ENCODE measurements around the gene EXOC4.
"Not testable (repeated sequence)": the region's sequence is repeated elsewhere in the genome, so short reads cannot be mapped to it uniquely, and the experiment has no call there.

The EXOC4 gene

DNA sequence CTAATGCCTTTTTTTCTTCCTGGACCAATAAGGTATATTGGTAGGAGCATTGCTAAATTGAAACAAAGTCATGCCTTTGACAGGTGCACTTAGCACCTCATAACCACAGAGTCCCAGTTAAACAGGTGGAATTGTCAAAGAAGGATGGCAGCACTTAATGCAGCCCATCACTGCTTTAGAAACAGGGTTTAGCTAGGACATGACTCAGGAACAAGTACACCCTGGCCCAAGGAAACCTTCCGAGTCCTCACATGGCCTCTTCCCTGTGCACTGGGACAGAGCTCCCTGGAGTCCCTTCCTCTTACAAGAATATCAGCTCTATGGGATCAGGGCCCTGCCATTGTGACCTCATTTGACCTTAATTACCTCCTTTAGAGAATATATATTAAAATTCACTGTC, 382.7 kb downstream of the EXOC4 start:
- Histone ChIP-seq H3K27ac (no peak overlapping the region), H3K27me3 (ENCODE audit: insufficient read depth, low read depth, severe bottlenecking) (no peaks in the 10 kb centered on the region), H3K36me3 (no peaks in the 10 kb centered on the region; the same call in 1 of the 2 replicates), H3K4me3 (ENCODE audit: low read depth, low read length) (no peak overlapping the region), H3K9me3 (ENCODE audit: severe bottlenecking) (no peaks in the 10 kb centered on the region)
- TF ChIP-seq, protein P1, sequence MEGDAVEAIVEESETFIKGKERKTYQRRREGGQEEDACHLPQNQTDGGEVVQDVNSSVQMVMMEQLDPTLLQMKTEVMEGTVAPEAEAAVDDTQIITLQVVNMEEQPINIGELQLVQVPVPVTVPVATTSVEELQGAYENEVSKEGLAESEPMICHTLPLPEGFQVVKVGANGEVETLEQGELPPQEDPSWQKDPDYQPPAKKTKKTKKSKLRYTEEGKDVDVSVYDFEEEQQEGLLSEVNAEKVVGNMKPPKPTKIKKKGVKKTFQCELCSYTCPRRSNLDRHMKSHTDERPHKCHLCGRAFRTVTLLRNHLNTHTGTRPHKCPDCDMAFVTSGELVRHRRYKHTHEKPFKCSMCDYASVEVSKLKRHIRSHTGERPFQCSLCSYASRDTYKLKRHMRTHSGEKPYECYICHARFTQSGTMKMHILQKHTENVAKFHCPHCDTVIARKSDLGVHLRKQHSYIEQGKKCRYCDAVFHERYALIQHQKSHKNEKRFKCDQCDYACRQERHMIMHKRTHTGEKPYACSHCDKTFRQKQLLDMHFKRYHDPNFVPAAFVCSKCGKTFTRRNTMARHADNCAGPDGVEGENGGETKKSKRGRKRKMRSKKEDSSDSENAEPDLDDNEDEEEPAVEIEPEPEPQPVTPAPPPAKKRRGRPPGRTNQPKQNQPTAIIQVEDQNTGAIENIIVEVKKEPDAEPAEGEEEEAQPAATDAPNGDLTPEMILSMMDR (IDR thresholded peaks at IDR 0.05; ENCODE audit: low read depth, low read length): no peak
- DNase-seq: no peak

DNA sequence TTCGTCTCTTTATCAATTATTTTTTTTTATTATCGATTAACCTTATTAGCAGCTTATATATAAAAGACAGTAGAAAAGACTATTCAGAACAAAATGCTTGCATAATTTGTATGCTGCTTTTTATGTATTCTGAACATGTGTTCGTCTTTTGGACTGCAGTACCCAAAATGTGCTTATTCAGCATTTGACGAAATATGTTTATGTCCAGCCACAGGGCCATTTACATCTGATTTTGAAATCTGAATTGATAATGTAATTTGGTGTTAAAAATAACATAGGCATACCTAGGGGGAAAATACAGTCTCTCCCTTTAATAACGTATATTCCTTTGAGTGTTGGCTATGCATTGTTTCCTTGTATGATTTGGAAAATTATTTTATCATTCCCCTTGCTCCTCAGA, 386.0 kb downstream of the EXOC4 start:
- TF ChIP-seq, protein P1 (IDR thresholded peaks at IDR 0.05; ENCODE audit: low read depth, low read length): no peak
- Histone ChIP-seq H3K27me3 (ENCODE audit: insufficient read depth, low read depth, severe bottlenecking) (no peaks in the 10 kb centered on the region), H3K27ac (no peak overlapping the region), H3K36me3 (no peaks in the 10 kb centered on the region), H3K4me3 (ENCODE audit: low read depth, low read length) (no peak overlapping the region), H3K9me3 (ENCODE audit: severe bottlenecking) (no peaks in the 10 kb centered on the region)
- DNase-seq: no peak

DNA sequence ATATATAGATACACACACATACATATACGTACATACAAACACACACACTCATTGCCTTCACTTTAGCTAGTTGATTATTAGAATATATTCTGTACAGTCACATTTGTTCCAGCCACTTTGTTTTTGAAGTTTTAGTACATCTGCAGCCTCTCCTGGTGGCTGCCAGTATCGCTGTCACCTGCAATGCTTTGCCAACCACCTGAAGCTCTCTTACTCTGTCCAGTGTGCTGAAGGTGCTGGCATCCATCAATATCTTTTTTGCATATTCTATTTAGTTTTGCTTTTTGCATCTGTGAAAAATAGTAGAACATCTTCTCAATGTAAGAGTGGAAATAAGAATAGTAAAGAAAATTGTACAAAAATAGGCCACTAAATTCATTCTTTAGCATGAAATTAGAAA, 388.6 kb downstream of the EXOC4 start:
- no peak for DNase-seq
- TF ChIP-seq, protein P1 (IDR thresholded peaks at IDR 0.05; ENCODE audit: low read depth, low read length): no peak
- Histone ChIP-seq H3K9me3 (ENCODE audit: severe bottlenecking) (no peaks in the 10 kb centered on the region), H3K4me3 (ENCODE audit: low read depth, low read length) (no peak overlapping the region), H3K27ac (no peak overlapping the region), H3K27me3 (ENCODE audit: insufficient read depth, low read depth, severe bottlenecking) (no peaks in the 10 kb centered on the region), H3K36me3 (no peaks in the 10 kb centered on the region)

DNA sequence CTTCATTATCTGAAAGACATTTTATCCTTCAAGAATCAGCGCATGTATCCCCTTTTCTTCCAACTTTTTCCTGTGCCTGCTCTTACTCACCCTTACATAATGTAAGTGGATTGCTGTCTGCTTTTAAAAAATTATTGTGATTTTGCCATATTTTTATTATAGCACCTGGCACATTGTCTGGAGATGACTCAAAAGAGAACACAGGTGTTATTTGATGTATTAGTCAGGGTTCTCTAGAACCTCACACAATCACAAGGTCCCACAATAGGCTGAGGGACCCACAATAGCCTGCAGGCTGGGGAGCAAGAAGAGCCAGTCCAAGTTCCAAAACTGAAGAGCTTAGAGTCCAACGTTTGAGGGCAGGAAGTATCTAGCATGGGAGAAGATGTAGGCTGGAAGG, 390.0 kb downstream of the EXOC4 start:
- DNase-seq: no peak
- Histone ChIP-seq H3K27me3 (ENCODE audit: insufficient read depth, low read depth, severe bottlenecking) (no peaks in the 10 kb centered on the region), H3K36me3 (no peaks in the 10 kb centered on the region), H3K4me3 (ENCODE audit: low read depth, low read length) (no peak overlapping the region), H3K9me3 (ENCODE audit: severe bottlenecking) (no peaks in the 10 kb centered on the region), H3K27ac (no peak overlapping the region)
- TF ChIP-seq, protein P1 (IDR thresholded peaks at IDR 0.05; ENCODE audit: low read depth, low read length): no peak

DNA sequence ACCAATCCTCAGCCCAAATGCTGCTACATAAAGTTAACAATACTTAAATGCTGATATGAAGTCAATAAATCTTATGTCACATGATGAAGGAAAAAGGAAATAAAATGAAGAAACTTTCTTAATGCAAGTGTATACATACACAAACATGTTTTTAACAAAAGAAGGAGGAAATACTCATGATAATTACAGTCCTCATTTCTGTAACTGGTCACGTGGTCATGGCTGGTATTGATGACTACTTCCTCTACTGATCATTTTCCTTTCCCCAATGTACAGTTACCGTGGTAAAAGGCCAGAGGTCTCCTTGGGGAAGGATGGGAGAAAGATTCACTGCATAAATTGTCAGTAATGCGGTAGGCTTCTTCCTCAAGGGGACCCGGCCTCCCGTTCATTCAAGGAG, 390.8 kb downstream of the EXOC4 start:
- not testable (repeated sequence) for H3K9me3 ChIP-seq (ENCODE audit: severe bottlenecking); DNase-seq

DNA sequence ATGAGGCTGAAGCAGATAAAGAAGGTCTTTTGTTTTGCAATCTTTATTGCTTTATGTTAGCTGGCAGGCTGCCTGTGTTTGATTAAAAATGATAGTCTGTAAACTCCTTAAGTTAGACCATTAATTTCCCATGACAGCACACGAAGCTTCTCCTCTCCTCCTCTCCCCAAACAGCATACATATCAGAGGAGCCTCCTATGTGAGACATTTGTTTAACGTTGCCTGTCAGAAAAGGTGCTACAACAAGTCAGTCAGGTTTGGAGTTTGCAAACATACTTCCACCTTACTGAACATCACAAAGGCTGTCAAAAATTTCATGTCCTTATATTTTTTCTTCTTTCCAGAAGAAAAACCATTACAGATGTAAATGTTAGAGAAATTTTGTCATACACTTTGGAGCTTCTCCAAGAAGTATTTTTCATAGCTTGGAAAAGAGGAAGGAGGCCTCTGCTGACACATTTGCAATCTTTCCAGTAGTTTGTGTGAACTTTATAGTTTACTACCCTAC, 393.1 kb downstream of the EXOC4 start:
- no peaks in the 10 kb centered on the region for H3K27me3 ChIP-seq (ENCODE audit: insufficient read depth, low read depth, severe bottlenecking)
- no peak overlapping the region for H3K4me3 ChIP-seq (ENCODE audit: low read depth, low read length)
- no peak for DNase-seq
- no peaks in the 10 kb centered on the region for H3K36me3 ChIP-seq
- H3K27ac ChIP-seq: no peak overlapping the region
- H3K9me3 ChIP-seq (ENCODE audit: severe bottlenecking): no peaks in the 10 kb centered on the region
- TF ChIP-seq, protein P1 (IDR thresholded peaks at IDR 0.05; ENCODE audit: low read depth, low read length): no peak

More for the DNA sequence above, 390.8 kb downstream of the EXOC4 start:
- not testable (repeated sequence) for H3K27me3 ChIP-seq (ENCODE audit: insufficient read depth, low read depth, severe bottlenecking); H3K4me3 ChIP-seq (ENCODE audit: low read depth, low read length); H3K27ac ChIP-seq; H3K36me3 ChIP-seq

Data from WERI-Rb-1 (cell line).